Posterior vena cava (tissue), 2 donors: ENCODE data around the gene RPL32. TPM values are rescaled to one million over a fixed set of nuclear protein-coding genes. Genes with fewer than 3 reads are reported as not detected.
"Not testable (repeated sequence)": the region's sequence is repeated elsewhere in the genome, so short reads cannot be mapped to it uniquely, and the experiment has no call there.

Source experiments
- DNase-seq: peaks from one replicate; pipeline ENCODE4 v3.0.0-alpha.2; 2020; ENCODE audit warnings: low spot score
- intact Hi-C, 2 donors: fragments of 100-400 bp; cut with DNase I; formaldehyde crosslinking; loops; one replicate each; pipeline versions ENCODE4 v1.14.1 to v1.14.2; 2022 to 2023
- total RNA-seq, 2 donors: library from RNA; stranded (reverse); fragmentation: NEBNext Ultra II Directional; extraction: Animal tissue kit (Norgen Biotek cat#: 25700); gene quantifications; one replicate each; pipeline ENCODE4 v1.2.1, GENCODE V29; 2021
- donor health status: DM: yes; HTN: yes; CAD: no.
- donor health status: DM: yes; HTN: yes; CAD: no.

Gene RPL32
- total RNA-seq, 2 donors from 2014 or later, result 1,198 to 1,383 TPM

GRCh38 chr3:12870942-12871341, 29.6 kb upstream of the RPL32 start:
- peak; percentile 92 for DNase-seq
- intact Hi-C loops, result no loop called here

DNA sequence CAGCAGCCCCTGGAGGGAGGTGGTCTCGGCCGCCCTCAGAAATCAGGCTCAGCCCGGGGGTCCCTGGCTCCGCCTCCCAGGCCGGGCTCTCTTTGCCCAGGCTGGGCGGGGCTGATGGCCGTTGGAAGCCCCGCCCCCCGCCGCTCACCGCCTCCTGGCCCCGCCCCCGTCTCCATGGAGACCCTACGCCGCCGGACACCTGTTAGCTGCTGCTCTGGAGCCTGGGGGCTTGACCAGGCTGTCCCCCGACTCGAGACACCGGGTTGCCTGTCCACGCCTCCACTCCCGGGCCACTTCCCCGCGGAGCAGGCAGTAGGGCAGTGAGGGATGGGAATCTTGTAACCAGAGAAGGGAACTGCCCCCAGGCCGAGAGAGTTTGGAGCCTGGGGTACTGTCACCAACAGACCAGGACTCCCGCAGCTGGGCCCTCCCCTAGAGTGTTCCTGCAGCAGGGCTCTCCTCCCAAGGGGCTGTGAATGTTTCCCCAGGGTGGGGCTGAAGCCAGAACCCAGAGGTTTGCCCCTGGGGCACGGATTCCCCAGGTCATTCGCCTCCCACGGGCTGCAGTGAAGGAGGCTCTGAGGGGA, 27.8 kb upstream of the RPL32 start:
- intact Hi-C loops, result loop anchor here in 1 of 2 donors (2.0 kb wide), 1 partner anchor 22 kb away; no protein-coding TSS in a partner anchor
- no peak for DNase-seq

DNA sequence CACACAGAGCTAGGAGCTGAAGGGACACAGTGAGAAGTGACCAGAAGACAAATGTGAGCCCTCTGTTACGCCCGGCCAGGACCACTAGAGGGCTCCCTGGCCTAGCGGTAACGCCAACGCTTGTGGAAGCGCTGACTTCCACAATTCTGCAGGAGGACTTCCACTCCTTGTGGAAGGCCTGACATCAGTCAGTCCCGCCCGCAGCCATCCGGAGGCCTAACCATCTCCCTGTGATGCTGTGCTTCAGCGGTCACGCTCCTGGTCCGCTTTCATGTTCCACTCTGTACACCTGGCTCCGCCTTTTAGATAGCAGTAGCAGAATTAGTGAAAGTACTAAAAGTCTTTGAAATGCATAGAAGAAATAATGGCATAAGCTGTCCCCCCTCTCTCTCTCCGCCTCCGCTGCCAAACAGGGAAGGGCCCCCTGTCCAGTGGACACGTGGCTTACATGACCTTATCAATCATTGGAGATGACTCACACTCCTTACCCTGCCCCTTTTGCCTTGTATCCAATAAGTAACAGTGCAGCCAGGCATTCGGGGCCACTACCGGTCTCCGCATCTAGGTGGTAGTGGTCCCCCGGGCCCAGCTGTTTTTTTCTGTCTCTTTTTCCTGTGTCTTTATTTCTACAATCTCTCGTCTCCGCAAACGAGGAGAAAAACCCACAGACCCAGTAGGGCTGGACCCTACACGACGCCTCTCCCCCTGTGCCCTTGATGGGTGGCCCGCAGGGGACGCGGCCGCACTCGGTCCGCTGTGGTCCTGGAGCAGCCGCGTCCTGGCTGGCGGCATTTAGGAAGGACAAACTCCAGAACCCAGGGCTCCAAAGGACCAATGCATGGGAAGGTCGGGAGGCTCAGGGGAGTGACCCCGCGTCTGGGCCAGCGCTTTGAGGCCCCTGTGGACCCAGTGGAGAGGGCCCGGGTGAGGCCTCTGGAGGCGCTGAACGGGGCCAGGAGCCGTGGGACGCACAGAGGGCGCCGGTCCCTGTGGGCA, 27.0 kb upstream of the RPL32 start:
- intact Hi-C loops, result loop anchor here in 1 of 2 donors (2.0 kb wide), 1 partner anchor 22 kb away; no protein-coding TSS in a partner anchor
- DNase-seq, result peak; percentile 95

DNA sequence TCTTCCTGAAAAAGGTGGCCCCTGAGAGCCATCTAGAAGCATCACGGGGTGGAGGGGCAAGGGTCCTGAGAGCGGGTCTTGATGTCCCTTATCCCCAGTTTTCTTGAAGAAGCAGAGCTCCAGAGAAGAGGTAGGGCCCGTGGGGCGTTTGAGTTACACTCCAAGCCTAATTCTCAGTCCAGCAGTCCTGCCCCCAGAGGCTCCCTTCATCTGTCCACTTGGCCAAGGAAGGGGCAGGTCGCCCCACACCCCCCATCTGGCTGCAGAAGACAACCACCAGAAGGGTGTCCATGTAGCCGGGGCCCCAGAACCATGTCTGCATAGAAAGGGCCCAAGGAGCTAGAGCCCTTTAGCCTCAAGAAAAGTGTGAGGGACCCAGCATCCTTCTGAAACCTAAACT, 25.5 kb upstream of the RPL32 start:
- intact Hi-C loops, result no loop called here
- DNase-seq, result no peak

DNA sequence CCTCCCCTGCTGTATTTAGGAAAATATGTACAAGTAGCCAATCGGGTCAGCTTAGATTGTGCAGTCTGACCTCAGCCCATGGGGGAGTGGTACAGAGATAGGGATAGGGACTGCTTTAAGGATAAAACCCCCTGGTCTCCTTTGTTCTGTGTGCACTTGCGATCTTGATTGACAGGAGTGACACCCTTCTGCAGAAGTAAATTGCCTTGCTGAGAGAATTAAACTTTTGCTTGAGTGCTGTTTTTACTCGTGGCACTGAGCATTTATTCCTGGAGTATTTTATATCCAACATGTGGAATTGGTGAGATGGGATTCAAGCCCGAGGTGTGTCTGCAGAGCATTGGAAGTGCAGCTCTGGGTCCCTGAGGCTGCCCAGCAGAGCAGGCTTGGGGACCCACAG, 23.9 kb upstream of the RPL32 start:
- intact Hi-C loops, result no loop called here
- DNase-seq, result no peak

- intact Hi-C loops, result no loop called here
Observed at GRCh38 chr3:12862387-12862786, 21.0 kb upstream of the RPL32 start.

DNA sequence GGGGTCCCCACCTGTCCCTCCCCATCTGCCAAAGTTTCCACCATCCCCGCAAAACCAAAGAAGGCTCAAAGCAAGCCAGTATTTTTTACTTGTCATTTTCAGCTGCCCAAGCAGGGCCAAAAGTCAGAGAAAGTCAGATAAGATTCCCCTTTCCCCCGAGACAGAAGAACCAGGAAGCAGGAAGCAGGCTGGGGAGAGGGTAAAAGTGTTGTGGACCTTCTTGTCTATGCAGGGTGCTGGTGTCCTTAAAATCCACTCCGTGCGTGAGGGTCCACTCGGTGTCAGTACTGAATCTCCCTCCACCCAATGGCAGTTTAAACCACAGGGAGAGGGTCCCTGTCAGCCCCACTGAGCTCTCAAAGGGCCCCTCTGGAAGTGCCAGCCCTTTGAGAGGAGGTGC, 20.2 kb upstream of the RPL32 start:
- DNase-seq, result no peak
- intact Hi-C loops, result no loop called here

More at GRCh38 chr3:12862387-12862786, 21.0 kb upstream of the RPL32 start:
- no peak for DNase-seq

DNA sequence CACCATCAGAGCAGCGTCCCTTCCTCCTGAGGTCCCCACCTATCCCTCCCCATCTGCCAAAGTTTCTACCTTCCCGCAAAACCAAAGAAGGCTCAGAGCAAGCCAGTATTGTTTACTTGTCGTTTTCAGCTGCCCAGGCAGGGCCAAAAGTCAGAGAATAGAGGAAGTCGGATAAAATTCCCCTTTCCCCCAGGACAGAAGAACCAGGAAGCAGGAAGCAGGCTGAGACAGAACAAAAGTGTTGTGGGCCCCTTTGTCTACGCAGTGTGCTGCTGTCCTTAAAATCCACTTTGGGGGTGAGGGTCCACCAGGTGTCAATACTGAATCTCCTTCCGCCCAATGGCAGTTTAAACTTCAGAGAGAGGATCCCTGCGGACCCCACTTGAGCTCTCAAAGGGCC, 18.5 kb upstream of the RPL32 start:
- intact Hi-C loops, result no loop called here
- no peak for DNase-seq

DNA sequence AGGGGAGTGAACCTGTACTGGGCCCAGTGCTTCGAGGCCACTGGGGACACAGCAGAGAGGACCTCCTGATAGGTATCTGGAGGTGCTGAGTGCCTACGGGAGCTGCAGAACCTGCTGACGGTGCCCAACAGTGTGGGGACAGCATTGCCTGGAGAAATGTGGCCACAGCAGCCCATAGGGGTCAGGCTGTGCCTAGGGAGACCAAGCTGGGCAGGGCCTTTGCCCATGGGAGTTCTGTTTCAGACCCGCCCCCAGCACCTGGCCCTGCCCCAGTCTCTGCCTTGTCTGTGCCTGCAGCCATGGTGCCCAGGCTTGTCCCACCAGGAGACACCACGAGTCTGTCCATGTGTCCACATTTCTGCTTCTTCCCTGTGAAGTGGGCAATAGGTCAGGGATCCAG, 15.3 kb upstream of the RPL32 start:
- no peak for DNase-seq
- intact Hi-C loops, result no loop called here

- intact Hi-C loops, result no loop called here
Observed at GRCh38 chr3:12854565-12854964, 13.2 kb upstream of the RPL32 start.

DNA sequence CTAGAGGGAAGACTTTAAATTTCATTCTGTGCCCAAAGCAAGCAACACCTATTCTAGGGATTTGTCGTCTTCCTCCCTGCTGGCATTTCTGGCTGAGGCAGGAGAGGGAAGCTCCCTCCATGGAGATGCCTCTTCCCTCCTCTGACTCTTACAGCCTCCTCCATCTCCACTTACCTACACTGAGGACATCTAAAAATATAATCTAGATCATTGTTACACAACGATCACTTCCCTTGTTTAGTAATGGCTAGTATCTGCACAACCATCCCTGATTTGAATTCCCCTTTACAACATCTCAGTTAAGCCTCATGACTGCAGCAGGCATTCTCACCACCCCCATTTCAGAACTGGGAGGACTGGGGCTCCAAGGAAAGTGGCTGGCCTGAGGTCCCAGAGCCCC, 12.5 kb upstream of the RPL32 start:
- DNase-seq, intact Hi-C loops: not testable (repeated sequence)

More at GRCh38 chr3:12854565-12854964, 13.2 kb upstream of the RPL32 start:
- no peak for DNase-seq

DNA sequence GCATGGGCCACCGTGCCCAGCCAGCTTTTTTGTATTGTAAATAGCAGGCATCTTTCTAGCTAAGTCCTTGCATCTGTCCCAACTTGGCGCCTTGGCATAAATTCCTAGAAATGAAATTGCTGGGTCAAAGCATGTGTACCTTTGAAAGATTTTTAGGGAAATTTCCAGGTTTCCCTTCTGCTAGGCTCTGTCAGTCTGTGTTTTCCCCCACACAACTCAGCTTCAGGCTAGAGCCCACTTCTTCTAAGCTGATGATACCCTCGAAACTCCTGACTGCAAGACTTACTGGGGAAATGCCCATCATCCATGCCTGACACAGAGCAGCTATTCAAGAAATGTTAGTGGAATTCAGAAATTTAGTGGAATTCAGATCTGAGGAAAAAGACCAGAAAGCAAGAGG, 10.8 kb upstream of the RPL32 start:
- intact Hi-C loops, result no loop called here
- peak; percentile 16 for DNase-seq

- intact Hi-C loops, result no loop called here
- no peak for DNase-seq
Observed at GRCh38 chr3:12845811-12846210, 4.4 kb upstream of the RPL32 start.

- intact Hi-C loops, result no loop called here
- no peak for DNase-seq
Observed at GRCh38 chr3:12842469-12842868, 1.1 kb upstream of the RPL32 start.

DNA sequence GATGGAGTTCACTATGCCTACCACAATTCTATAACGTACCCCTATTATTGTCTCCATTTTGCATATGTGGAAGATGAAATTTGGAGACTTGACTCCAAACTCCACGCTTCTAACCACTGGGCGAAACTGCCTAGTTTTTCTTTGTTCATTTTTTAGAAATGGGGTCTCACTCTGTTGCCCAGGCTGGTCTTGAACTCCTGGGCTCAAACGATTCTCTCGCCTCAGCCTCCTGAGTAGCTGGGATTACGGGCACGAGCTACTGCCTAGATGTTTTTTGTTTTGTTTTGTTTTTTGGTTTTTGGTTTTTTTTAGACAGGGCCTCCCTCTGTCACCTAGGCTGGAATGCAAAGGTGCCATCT, 584 bp upstream of the RPL32 start:
- intact Hi-C loops, result no loop called here

GRCh38 chr3:12840591-12841148, 695 bp downstream of the RPL32 start:
- intact Hi-C loops, result no loop called here
- no peak for DNase-seq

More for the DNA sequence above, 584 bp upstream of the RPL32 start:
- no peak for DNase-seq

DNA sequence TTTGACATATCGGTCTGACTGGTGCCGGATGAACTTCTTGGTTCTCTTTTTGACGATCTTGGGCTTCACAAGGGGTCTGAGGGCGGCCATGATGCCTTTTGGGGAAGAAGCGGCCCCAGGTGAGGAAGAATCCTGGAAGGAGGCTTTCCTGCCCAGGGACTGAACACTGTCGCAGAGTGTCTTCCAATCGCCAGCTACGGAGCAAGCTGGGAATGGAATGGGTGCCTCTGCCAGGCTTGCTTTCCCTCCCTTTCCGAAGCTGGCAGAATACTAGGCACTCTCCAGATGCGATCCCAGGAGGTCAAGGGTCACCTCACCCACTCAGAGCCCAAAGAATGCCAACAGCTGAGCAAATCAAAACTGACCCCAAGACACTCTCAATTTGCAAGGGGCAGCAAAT, 1.2 kb downstream of the RPL32 start:
- intact Hi-C loops, DNase-seq: not testable (repeated sequence)

GRCh38 chr3:12839156-12839946, 2.0 kb downstream of the RPL32 start:
- no peak for DNase-seq
- intact Hi-C loops, result no loop called here

- intact Hi-C loops, result no loop called here
- no peak for DNase-seq
Observed at GRCh38 chr3:12838179-12838965, 3.0 kb downstream of the RPL32 start.
